Measurements from ENCODE around the gene CRYGA. TPM values are rescaled to one million over a fixed set of nuclear protein-coding genes. Genes with fewer than 3 reads are reported as not detected.

The CRYGA gene
- total RNA-seq, 2 experiments from 2014 or later = not detected

DNA sequence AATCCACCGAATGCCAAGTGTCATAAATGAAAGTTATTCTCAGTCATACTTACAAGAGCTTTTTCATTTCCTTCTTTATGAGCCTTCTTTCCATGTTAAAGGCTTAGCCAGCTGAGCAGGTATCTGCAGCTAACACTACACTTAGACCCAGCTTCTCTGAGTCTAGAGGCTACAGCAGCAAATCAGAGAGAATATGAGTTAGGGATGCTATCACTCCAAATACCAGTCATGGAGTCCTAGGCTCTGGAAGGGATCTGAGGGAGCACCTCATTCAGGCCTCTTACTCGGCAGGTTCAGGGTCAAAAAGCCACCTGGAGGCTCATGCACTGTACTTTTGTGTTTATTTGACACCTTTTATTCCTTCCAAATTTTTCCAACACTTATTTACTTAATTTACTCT lies 23.5 kb upstream of the CRYGA start:
- CTCF ChIA-PET = no interaction called here
- TF ChIP-seq, protein P1, sequence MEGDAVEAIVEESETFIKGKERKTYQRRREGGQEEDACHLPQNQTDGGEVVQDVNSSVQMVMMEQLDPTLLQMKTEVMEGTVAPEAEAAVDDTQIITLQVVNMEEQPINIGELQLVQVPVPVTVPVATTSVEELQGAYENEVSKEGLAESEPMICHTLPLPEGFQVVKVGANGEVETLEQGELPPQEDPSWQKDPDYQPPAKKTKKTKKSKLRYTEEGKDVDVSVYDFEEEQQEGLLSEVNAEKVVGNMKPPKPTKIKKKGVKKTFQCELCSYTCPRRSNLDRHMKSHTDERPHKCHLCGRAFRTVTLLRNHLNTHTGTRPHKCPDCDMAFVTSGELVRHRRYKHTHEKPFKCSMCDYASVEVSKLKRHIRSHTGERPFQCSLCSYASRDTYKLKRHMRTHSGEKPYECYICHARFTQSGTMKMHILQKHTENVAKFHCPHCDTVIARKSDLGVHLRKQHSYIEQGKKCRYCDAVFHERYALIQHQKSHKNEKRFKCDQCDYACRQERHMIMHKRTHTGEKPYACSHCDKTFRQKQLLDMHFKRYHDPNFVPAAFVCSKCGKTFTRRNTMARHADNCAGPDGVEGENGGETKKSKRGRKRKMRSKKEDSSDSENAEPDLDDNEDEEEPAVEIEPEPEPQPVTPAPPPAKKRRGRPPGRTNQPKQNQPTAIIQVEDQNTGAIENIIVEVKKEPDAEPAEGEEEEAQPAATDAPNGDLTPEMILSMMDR (IDR thresholded peaks at IDR 0.05) = no peak
- Histone ChIP-seq H3K36me3 (ENCODE audit: insufficient read depth, low read length) (no peaks in the 10 kb centered on the region), H3K9me3 (ENCODE audit: control insufficient read depth in 1 of 2, insufficient read depth in 1 of 2, low read length in 2 of 2) (no peaks in the 10 kb centered on the region), H3K4me3 (ENCODE audit: low read length) (no peak overlapping the region), H3K4me1 (ENCODE audit: insufficient read depth, low read length) (no peaks in the 10 kb centered on the region), H3K27me3 (ENCODE audit: control insufficient read depth in 1 of 2, insufficient read depth in 2 of 2, low read length in 2 of 2) (no peaks in the 10 kb centered on the region), H3K27ac (ENCODE audit: low read depth in 1 of 2, low read length in 2 of 2) (no peak overlapping the region)
- H3K9me3 Mint-ChIP-seq = no peaks in the 10 kb centered on the region
- peaks cover 16% of the 10 kb centered on the region for H3K27me3 Mint-ChIP-seq
- no peak overlapping the region for H3K27ac Mint-ChIP-seq
- intact Hi-C loops (cut with DNase I, micrococcal nuclease) = no loop called here
- H3K4me3 Mint-ChIP-seq = no peak overlapping the region
- H3K4me1 Mint-ChIP-seq (ENCODE audit: low read depth) = no peaks in the 10 kb centered on the region
- ATAC-seq (ENCODE audit: poor library complexity) (no peak), DNase-seq (no peak)
- no peaks in the 10 kb centered on the region for H3K36me3 Mint-ChIP-seq (ENCODE audit: low read depth)
- POLR2A ChIA-PET = no interaction called here

DNA sequence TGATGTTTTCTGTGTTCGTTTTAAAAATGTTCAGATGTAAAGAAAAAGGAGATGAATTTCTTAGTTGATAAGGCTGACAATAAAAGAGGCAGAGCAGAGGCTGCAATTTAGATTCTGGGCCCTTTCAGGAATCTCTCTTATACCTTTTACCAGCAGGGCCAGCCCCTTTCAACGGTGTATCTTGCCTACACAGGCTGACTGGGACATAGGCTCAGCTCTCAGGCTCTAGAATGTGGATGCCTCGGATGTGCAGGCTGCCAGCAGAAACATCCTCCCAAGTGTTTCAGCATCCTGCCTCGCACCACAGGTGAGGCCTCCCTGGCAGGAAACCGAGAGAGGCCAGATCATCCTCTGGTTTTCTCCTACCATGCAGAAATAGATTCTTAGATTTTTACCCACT lies 23.1 kb upstream of the CRYGA start:
- Mint-ChIP-seq H3K4me1 (ENCODE audit: low read depth) (no peaks in the 10 kb centered on the region), H3K4me3 (no peak overlapping the region), H3K36me3 (ENCODE audit: low read depth) (no peaks in the 10 kb centered on the region), H3K27ac (no peak overlapping the region), H3K27me3 (peaks cover 16% of the 10 kb centered on the region), H3K9me3 (no peaks in the 10 kb centered on the region)
- Histone ChIP-seq H3K4me1 (ENCODE audit: insufficient read depth, low read length) (no peaks in the 10 kb centered on the region), H3K27me3 (ENCODE audit: control insufficient read depth in 1 of 2, insufficient read depth in 2 of 2, low read length in 2 of 2) (no peaks in the 10 kb centered on the region), H3K4me3 (ENCODE audit: low read length) (no peak overlapping the region), H3K27ac (ENCODE audit: low read depth in 1 of 2, low read length in 2 of 2) (no peak overlapping the region), H3K9me3 (ENCODE audit: control insufficient read depth in 1 of 2, insufficient read depth in 1 of 2, low read length in 2 of 2) (no peaks in the 10 kb centered on the region), H3K36me3 (ENCODE audit: insufficient read depth, low read length) (no peaks in the 10 kb centered on the region)
- ChIA-PET POLR2A (no interaction called here), CTCF (no interaction called here)
- DNase-seq = no peak
- TF ChIP-seq, protein P1 (IDR thresholded peaks at IDR 0.05) = no peak
- no peak for ATAC-seq (ENCODE audit: poor library complexity)
- intact Hi-C loops (cut with DNase I, micrococcal nuclease) = no loop called here

GRCh38 chr2:208183972-208184705 lies 20.8 kb upstream of the CRYGA start:
- Mint-ChIP-seq H3K36me3 (ENCODE audit: low read depth) (no peaks in the 10 kb centered on the region), H3K4me1 (ENCODE audit: low read depth) (no peaks in the 10 kb centered on the region), H3K4me3 (no peak overlapping the region), H3K27ac (no peak overlapping the region), H3K27me3 (peaks cover 15% of the 10 kb centered on the region), H3K9me3 (no peaks in the 10 kb centered on the region)
- Histone ChIP-seq H3K27ac (ENCODE audit: low read depth in 1 of 2, low read length in 2 of 2) (no peak overlapping the region), H3K9me3 (ENCODE audit: control insufficient read depth in 1 of 2, insufficient read depth in 1 of 2, low read length in 2 of 2) (no peaks in the 10 kb centered on the region), H3K27me3 (ENCODE audit: control insufficient read depth in 1 of 2, insufficient read depth in 2 of 2, low read length in 2 of 2) (no peaks in the 10 kb centered on the region), H3K4me1 (ENCODE audit: insufficient read depth, low read length) (no peaks in the 10 kb centered on the region), H3K36me3 (ENCODE audit: insufficient read depth, low read length) (no peaks in the 10 kb centered on the region), H3K4me3 (ENCODE audit: low read length) (no peak overlapping the region)
- intact Hi-C loops (cut with DNase I, micrococcal nuclease) = no loop called here
- TF ChIP-seq, protein P1 (IDR thresholded peaks at IDR 0.05) = no peak
- DNase-seq (no peak), ATAC-seq (ENCODE audit: poor library complexity) (no peak)
- POLR2A ChIA-PET = no interaction called here
- CTCF ChIA-PET = no interaction called here

Data from CD4-positive, alpha-beta T cell (primary cell).